GM21515 (cell line): ENCODE results near the gene SLC25A13.
"Not testable (repeated sequence)": the region's sequence is repeated elsewhere in the genome, so short reads cannot be mapped to it uniquely, and the experiment has no call there.

Source experiments
- ATAC-seq: cut with Tn5 transposase; IDR thresholded peaks from one replicate; pipeline ENCODE4 v1.9.1; 2021; ENCODE audit not compliant: unreplicated experiment

SLC25A13 gene

DNA sequence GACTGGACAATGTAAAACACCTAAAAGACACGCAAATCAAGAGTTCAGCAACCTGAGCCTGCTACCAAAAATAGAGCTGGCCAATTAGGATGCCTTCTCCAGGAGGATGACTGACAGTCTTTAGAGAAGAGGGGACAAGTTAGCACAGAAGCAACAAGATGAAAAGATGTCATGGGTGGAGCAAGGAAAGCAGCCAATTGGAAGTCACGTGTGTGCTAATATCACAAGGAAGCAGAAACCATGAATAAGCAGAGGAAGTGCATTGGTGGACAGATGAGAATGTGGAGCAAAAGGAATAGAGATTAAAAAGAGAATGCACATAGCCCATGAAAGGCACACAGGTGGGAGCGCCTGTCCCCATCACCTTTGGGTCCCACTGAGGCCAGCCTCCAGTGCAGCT lies 148.1 kb downstream of the SLC25A13 start:
- no peak for ATAC-seq

DNA sequence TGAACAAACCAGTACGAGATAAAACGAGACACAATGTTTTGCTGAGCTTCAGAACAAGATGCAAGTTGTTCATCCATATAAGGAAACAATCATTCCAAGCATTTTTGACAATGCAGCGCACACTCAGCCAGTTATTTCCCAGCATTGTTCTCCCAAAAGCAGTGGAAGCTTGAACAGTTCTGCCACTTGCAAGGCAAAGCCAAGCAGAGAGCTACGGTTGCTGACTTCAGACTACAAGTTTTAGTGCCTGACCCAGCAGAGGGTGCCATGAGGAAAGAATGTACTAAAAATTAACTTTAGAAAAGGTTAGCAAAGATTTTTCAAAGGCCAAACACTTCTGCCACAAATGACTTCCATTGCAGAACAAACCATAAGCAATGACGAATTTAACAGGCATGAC lies 152.5 kb downstream of the SLC25A13 start:
- ATAC-seq, result no peak

DNA sequence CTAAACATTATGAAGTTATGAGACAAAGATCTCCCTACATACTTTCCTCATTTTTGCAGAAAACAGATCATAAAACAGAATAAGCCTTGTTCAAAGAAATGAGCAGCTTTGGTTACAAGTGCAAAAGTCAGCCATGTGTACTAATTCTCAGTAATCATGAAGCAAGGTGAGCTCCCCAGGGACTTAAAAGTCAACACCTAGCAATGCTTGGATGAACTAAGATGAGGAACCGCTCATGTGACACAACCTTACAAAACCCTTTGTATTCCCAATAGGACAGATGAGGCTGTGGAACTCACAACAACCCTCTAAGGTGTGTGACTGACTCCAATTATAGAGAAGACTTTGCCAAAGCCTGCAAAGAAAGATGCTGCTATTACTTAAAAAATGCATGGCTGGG lies 154.5 kb downstream of the SLC25A13 start:
- ATAC-seq, result no peak

DNA sequence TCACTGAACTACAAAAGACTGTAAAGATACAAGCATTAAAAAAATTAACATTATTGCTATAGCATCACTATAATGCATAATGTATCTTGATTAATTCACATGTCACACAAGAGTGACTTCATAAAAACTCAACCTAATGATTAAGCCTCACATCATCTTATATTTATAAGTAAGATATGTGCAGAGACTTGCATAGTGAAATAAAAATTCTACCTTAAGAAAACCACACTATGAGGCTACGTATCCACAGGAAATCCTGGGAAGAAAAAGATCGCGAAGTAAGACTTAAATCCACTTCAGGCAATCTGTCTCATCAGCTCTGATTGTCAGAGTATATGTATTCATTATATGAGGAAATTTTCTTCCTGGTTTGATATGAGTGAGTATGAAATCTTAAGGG lies 160.0 kb downstream of the SLC25A13 start:
- no peak for ATAC-seq

DNA sequence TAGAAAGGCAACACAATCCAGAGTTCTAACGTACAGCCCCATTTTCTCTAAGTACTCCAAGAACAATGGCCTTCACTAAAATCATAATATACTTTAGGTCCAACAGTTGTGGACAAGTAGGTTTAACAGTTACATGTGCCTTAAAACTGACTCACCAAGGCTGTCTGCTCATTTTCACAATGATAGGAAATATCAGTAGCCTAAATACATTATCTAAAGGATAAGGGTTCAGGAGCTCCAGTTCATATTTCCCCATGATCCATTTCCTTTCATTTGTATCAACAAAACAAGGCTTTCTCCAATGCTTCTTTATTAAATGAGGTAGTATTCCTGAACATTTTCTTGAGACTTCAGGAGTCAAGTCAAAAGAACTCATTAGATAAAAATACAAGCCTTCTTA lies 164.0 kb downstream of the SLC25A13 start:
- ATAC-seq, result no peak

DNA sequence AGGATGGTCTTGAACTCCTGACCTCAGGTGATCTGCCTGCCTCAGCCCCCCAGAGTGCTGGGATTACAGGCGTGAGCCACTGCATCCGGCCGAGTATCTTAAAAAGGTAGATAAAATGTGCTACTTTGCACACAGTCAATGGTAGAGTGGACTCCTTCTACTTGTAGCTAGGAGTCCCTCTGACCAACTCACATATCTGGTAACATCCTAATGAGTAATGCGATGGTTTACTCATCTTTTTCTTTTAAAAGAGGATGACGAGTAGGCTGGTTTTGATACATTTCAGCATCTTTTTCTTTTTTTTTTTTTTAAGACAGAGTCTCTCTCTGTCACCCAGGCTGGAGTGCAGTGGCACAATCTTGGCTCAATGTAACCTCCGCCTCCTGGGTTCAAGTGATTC lies 167.4 kb downstream of the SLC25A13 start:
- not testable (repeated sequence) for ATAC-seq

DNA sequence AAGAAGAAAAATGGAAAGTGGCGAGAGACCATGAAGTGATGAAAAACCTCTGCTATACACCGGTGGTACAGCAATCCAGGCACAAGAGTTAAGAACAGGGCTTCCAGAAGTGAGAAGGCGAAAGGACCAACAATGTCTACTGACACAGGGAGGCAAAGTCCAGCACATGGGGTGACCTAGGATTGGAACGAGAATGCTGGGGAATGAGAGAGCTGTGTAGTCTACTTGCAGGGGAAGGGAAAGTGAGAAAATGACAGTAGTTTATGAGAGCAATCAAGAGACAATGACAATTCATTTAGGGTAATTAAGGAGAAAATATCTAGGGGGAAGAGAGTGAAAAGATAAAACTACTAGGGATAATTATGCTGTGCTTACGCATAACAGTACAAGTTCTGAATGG lies 169.2 kb downstream of the SLC25A13 start:
- no peak for ATAC-seq

DNA sequence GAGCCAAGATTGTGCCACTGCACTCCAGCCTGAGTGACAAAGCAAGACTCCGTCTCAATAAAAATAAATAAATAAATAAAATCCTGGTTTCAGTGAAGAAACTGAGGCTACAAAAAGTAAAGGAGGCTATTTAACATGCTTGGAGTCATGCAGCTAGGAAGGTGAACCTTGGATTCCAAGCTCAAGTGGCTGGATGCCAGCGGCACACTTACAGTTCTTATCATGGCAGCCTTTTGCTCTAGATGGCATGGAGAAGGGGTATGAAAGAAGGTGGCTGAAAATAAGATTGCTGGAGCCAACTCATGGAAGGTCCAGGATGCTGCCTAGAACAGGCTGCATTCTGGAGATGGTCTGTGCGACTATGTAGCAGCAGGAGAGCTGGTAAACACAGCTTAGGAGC lies 170.0 kb downstream of the SLC25A13 start:
- ATAC-seq, result no peak

DNA sequence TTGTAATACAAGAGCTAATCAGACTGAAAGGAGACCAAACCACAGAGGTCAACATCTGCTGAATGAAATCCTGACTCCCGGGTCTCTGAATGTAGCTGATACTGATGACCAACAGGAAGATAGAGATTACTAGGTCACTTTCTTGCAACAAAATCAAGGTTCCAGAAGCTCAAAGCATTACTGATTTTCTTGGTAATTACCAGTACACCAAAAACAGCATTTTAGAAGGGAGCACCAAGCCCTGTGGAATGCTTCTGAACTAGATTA lies 177.7 kb downstream of the SLC25A13 start:
- no peak for ATAC-seq

DNA sequence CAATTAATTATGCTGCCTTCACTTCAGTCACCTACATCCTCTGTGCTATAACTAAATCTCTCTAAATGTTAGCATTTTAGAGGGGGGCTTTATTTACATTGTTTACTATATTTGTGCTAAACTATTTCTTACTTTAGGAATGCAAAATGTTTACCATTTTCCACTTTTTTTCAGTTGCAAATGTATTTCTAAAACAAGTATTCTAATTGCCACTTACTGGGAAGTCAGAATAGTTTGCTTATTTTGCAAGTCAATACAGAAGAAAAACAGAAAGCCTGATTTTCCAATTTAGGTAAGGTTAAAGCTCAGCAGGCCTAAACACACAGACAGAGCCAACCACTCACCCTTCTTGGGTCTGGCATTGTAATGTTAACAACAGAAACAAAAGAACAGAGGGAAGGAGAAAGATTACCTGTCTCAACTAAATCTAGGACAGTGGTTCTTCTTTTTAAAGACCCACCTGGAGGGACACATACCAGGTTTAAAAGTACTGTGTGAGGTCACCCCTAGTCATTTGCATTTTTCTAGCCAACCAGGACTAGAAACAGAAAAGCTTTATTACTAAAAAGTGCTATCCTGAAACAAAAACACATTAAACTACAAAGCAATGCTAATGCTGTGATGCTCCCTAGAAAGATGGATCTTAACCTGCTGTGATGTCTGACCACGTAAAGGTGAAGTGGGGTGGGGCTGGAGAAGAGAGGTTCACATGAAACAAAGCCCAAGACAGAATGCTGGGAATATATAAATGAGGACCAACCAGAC lies 178.2 kb downstream of the SLC25A13 start:
- ATAC-seq, result no peak

DNA sequence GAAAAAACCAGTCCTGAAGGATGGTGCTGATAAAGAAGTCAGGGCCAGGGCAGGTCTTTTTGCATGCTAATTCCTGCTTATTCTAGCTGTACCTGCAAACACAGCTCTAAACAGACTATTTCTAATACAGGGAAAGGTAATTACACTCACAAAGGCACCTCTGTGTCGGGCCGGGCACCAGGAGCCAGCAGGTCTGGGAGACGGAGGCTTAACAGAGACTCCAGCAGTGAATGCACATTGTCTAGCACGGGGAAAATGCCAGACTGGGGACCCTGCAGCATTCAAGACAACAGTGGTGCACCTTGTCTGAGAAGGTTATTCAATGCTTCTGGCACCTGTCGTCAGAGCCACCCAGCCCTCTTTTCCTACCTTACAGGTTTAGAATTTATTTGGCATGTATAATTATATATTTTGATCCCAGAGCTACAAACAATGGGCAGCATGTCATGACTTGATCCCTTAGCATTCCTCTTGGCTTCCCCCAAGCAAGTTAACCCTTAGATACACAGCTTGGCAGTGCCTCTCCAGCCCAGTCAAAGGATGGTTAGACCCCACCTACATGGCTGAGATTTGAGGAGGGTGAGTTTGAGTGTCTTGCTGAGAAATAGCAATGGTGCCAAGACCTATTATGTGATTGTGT lies 185.2 kb downstream of the SLC25A13 start:
- ATAC-seq, result no peak

DNA sequence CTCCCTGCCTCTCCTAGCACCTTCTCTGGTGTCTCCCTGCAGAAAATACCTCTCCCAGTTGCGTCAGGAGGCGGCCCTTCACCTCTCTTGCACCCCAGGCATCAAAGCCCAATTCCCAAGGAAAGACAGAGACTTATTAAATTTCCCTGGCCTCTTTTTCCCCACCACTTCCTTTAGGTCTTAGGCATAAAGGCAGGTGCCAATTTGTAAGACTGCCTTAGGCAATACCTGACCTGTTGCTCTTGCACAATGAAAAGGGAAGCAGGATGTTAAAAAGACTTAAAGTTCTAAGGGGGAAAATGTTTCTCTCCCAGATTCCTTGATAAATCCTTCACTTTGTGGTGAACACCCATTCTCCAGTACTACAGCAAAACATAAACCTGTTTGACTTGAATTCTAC lies 186.7 kb downstream of the SLC25A13 start:
- ATAC-seq, result no peak

DNA sequence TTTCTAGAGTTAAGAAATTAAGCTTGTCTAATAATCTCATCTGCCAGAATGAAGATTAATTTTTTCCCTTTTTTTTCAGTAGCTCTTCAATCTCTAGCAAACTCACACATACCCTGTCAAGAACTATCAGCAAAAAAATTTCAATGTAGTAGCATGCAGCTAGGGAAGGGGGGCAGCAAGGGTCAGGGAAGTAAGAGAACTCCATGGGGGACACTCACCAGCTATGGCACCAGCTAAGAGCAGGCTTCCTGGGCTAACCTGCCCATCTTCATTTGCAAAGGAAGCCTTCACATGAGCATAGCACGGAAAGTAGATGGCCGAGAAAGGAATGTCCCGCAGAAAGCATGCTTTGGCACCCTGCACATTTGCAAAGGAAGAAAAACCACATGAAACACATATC lies 190.4 kb downstream of the SLC25A13 start:
- ATAC-seq, result no peak

DNA sequence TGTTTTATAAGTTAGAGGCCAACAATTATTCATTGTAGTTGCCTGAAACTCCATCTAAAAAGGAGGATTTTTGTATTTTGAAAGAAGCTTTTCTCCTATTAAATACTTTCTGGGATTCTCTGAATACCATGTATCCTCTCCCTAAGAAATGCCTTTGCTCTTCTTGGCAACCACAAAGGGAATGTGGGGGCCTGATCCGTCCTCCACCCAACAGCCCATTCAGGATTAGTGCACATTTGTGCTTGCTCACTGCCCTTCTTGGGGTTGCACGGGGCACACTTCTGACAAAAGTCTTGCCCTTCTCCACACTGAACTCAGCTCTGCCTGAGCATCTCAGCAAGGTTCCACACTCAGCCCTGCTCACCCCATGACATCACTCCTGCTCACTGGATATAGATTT lies 194.2 kb downstream of the SLC25A13 start:
- no peak for ATAC-seq

DNA sequence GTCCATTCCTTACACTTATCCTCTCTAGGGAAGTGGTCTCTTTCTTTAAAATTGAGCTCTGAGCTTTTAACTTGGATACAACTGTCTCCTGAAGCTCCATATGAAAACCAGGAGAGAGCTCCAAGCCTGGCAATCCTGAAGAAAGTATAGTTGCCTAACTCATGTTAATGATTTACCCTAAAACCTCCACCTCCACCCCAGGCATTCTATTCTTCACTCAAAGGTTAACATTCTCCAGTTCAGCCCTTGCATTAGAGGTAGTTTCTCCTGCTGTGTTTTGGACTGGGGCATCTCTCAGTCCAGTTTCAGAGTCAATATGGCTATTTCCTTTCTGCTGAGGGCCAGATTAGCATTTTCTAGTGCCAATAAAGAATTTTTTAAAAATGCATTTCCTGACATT lies 195.5 kb downstream of the SLC25A13 start:
- ATAC-seq, result no peak

DNA sequence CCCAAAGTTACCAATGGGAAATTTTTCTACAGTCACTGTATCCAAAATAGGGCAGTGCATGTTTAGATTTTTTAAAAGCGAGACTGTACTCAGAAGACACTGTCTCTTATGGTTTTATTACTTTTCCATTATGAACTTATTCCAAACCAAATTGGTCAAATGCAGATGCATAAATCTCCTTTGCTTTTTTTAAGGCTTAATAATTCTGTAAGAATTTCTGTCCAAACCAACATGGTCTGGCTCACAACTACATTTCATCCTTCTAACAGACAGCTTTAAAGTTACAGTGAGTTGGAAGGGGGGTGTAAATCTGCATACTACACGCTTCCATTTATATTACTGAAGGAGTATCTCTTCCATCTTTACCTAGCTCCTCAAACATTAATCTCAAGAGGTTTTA lies 199.2 kb downstream of the SLC25A13 start:
- no peak for ATAC-seq

DNA sequence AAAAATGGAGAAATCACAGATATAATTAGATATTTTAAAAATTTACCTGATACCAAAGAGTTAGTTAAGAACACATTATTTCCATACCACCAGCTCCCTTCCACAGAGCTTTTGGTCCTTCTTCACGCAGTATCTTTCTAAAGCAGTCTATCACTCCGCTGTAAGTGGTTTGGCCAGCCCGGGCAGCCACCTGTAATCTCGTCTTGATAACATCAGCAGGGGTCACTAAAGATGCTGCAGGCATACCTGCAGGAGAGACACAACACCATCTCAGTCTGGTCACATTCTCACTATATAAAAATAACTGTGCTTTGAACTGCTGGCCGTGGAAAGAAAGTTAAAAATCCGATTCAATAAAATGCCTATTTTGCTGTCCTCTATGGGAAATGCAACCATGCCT lies 200.1 kb downstream of the SLC25A13 start:
- no peak for ATAC-seq

DNA sequence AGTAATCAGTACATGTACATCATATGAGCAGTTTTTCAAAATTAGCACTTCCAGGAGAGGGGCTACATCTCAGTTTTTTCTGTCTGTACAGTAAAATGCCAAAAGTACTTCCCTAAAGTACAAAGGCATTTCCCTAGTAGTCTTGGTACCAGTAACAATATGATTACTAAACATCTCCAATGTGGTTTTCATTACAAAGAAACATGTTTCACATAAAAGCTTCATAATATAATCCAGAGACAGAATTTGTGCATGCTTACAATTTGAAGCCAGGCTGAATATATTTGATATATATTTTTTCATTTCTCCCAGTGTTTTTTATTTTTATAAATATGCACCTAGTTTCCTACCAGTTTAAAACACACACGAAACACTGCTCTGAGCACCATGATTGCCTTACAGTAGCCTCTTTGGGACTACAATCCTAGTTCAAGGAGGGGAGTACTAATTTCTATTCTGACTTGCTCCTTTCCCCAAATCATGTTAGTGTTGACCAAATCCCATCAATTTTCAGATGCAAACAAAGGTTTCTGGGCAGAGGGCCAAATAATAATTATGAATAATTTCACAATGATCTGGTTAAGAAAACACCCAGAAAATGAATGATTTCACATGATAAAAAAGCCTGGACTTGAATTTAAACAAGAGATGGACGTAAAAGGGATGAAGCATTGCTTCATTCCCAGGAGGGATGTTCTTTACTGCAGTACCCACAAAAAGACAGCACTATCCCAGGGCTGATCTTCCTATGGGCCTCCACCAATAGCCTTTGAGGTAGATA lies 201.3 kb downstream of the SLC25A13 start:
- ATAC-seq, result no peak

DNA sequence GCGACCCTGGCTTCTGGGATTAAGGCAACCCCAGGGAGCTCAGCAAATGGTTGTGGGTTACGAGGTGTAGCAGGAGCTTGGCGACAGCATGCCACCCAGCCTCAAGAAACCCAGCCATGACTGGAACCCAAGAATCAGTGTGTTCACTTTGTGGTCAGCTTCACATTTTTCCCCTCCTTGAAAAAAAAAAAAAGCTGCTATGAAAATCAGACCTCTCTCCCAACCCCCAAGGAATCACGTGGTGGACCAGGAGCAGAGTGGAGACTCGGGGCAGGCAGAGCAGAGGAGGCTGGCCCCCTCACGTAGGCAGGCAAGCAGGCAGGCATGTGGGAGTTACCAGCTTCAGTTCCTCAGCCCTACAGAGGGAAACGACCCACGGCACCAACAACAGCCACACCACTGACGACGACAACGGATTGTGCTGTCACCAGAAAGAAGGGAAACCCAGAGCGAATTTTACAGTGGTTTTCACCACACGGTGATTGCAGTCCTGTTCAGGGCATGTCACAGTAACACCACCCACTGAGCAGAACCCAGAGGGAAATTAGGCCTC lies 203.4 kb downstream of the SLC25A13 start:
- no peak for ATAC-seq

DNA sequence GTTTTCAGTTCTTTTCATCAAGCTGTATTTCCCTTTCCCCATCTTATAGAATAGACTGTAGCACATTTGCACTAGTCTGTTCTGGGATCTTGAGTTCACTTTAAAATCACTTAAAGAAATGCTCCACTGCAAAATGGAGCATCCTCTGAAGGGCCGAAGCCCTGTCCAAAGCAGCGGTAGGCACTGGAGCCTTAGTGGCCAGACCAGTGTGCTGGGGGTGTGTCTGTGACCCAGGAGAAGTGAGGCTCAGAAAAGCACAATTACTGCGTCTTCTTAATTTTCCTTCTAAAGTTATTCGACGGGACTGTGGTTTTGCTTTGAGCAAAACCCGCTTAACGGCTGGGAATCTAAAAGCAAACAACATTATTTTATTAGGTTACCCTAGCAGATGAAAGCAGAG lies 205.7 kb downstream of the SLC25A13 start:
- no peak for ATAC-seq

DNA sequence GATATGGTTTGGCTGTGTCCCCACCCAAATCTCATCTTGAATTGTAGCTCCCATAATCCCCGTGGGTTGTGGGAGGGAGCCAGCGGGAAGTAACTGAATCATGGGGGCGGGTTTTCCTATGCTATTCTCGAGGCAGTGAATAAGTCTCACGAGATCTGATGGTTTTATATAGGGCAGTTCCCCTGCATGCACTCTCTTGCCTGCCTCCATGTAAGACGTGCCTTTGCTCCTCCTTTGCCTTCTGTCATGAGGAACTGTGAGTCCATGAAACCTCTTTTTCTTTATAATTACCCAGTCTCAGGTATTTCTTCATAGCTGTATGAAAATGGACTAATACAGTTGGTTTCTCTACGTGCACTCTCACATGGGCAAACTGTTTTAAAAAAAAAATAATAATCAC lies 207.7 kb downstream of the SLC25A13 start:
- ATAC-seq, result no peak

DNA sequence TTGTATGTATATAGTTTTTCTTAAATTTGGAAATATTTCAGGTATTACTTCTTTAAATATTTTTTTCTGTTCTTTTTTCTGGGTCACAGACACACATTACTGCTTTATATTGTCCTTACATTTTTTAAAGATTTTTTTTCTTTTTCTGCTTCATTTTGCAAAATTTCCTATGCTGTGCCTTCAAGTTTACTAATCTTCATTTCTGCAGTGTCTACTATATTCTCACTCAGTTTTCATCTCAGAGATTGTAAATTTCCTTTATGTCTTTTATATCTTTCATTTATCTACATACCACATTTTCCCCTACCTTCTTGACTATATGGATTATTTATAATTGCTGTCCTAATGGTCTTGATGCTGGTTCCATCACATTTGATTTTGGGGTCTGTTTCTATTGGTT lies 210.5 kb downstream of the SLC25A13 start:
- ATAC-seq, result no peak
